ENCODE measurements around the gene VAPA. TPM values are rescaled to one million over a fixed set of nuclear protein-coding genes. Genes with fewer than 3 reads are reported as not detected.

Gene VAPA, protein sequence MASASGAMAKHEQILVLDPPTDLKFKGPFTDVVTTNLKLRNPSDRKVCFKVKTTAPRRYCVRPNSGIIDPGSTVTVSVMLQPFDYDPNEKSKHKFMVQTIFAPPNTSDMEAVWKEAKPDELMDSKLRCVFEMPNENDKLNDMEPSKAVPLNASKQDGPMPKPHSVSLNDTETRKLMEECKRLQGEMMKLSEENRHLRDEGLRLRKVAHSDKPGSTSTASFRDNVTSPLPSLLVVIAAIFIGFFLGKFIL
- total RNA-seq: 189 TPM

DNA sequence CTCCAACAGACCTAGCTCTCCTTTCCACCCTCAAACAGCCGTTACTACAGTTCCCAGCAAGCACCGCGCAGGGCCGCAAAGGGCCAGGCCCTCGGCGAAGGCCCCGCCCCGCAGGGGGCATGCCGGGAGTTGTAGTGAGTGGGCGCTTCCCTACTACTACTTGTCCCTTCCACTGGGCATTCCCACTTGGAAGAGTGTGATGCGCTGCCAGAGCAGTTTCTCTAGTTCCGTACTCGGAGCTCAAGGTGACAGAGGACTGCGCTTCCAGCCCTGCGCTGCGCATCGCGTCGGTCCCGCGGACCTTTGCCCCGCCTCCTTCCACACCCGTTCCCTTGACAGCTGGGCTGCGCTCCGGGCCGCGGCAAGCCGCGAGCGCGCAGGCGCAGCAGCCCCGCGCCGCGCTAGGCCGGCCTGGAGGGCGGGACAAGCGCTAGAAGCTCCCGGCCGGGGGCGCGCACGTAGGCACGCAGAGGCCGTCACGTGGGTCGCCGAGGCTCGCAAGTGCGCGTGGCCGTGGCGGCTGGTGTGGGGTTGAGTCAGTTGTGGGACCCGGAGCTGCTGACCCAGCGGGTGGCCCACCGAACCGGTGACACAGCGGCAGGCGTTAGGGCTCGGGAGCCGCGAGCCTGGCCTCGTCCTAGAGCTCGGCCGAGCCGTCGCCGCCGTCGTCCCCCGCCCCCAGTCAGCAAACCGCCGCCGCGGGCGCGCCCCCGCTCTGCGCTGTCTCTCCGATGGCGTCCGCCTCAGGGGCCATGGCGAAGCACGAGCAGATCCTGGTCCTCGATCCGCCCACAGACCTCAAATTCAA, at the start of gene VAPA:
VAPA (plus strand) TSS at position 491 of the 808 bp plus-strand sequence; CDS start at position 732, 241 bp downstream.
- peak; percentile 98 for DNase-seq

DNA sequence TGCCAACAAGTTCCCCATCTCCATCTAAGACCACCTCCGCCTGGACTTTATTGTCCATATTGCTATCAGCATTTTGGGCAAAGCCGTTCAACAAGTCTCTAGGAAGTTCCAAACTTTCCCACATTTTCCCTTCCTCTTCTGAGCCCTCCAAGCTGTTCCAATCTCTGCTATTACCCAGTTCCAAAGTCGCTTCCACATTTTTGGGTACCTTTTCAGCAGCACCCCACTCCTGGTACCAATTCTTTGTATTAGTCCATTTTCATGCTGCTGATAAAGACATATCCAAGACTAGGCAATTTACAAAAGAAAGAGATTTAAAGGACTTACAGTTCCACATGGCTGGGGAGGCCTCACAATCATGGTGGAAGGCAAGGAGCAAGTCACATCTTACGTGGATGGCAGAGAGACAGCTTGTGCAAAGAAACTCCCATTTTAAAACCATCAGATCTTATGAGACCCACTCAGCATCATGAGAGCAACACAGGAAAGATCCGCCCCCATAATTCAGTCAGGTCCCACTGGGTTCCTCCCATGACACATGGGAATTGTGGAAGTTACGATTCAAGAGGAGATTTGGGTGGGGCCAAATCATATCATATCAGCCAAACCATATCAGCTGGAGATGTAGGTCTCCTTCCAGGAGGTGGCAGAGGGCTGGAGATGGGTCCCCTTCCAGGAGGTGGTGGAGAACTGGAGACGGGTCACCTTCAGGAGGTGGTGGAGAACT, 47.9 kb upstream of the VAPA start:
- no peak for DNase-seq

DNA sequence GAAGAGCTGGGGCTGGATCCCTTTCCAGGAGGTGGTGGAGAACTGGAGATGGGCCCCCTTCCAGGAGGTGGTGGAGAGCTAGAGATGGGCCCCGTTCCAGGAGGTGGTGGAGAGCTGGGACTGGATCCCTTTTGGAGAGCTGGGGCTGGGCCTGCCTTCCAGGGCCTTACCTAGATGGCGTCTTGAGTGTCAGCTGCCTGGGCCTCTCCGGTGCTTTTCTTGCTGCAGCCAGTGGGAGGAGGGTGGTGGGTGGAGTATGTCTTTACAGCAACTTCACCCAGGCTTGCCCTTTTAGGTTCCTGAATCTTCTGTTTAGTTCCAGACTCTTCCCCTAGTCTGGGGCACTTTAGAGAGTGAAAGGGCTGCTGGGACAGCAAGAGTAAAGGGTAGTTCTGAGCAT, 47.2 kb upstream of the VAPA start:
- no peak for DNase-seq

DNA sequence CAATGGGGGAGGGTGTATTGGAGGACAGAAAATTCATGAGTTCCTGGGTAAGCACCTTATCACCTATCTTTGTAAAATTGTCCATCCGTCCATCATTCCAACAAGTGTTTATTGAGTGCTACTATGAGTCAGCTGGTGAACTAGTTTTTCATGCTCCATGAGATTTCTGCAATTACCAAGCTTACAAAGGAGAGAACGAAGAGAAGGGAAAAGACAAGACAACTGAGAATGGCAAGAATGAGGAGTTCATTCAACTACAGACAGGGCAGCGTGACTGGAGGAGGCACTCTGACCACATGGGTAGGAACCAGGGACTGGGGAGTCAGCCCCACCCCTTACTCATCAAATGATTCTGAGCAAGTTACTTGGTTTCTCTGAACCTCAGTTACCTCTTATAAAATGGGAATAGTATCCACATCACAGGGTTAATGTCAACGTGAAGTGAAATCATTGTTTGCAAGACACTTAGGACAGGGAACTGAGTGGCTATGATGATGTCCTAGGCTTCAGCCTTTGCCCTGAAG, 46.7 kb upstream of the VAPA start:
- DNase-seq: no peak

DNA sequence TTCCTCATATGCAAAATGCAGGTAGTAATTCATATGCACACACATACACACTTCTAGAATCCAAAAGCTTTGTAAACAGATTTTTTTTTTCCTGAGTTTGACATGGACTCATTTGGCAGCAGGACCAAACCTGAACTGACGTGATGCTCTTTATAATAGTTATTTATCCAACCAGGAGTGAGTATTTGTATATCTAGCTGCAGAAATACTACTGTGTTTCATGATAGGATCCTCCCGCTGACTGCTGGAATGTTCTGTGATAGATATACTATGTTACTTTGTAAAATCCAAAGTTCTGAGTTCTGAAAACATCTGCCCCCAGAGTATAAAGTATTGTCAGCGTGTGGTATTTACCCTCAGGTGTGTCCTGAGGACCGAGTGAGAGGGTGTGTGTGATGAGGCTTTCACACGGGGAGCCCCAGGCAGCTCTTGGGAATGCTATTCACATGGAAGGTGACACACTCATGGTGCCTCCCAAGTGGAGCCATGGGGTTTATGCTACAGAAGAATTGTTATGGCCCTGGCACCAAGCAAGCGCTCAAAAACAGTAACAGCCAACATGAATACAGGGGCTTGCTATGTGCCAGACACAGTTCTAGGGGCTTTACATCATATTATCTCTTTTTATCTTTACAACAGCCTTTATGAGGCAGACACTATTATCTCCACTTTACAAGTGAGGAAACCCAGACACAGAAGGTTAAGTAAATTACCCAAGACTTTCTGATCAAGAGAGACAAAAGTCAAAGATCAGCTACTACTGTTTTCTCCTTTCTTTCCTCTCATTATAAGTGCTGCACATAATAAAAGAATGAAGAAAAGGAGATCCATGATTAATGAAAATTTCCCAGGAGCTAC, 44.7 kb upstream of the VAPA start:
- no peak for DNase-seq

DNA sequence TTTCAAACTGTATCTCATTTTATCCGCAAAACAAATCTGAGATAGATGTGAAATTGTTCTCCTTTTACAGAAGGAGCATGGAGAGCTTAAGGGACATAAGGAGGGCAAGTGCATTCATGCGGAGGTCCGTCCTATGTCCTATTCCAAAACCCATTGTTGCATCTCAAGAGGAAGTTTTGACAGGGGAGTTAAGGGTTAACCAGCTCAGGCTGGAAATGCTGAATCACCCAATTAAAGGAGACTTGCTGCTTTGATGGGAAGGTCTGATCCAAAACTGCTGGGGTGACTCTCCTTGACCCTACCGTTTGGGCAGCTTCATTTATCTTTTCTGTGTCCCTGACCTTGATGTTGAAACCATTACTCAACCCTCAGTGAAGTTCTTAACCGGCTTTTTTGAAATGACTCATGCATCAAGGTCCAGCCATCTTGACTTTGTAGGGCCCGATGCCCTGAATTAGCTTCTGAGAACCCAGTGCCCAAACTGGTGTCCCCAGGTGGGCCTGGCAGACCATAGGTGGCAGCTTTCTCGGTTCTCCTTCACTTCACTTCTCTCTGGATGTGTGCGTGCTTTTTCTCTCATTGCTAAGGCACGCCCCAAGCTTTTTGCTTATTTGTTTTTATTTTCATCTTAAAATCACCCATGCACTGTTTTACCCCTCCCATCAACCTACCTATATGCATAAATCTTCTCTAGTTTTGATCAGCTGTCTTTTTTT, 43.9 kb upstream of the VAPA start:
- DNase-seq: no peak

DNA sequence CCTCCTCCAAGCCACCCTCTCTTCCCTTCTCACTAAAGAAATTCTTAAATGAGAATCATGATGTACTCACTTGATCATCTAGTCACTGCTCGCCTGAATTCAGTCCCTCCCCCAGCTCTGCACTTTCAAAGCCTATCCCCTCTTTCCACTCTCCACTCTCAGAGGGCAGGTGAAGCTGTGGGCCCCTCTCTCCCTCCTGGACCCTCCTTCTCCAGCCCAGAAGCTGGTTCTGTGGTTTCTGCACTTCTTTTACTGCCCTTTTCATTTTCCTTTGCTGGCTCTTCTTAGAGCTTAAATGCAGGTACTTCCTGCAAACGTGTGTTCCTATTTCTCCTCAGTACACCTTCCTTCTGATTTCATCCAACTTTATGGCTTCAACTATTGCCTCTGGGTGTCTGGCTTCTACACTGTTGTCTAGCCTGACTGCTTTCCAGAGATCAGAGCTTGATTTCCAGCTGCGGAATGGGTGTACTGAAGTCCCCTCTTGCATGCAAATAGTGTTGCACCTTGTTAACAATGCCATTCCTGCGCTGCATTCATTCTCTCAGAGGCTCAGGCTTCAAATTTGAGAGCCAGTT, 43.3 kb upstream of the VAPA start:
- no peak for DNase-seq

DNA sequence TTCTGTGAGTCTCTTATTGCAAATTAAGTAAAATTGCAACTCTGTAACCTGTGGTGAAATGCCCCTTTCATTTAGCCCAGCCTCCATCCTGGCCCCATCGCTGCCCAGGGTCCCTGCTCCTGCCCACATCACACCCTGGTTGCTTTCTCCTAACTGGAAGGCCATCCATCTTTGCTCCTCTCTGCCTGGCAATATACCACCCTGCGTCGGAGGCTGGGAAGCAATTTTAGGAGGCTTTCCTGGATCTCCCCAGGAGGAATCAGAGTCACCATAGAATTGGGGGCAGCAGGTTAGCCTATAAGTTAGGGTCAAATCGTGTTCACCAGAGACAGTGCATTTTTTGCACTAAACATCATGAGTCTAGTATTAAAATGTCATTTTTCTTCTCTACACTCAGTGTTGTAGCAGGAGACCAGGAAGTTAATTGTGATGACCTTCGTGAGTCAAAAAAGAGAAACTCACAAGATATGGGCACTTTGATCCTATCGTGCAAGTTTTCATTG, 42.5 kb upstream of the VAPA start:
- no peak for DNase-seq

DNA sequence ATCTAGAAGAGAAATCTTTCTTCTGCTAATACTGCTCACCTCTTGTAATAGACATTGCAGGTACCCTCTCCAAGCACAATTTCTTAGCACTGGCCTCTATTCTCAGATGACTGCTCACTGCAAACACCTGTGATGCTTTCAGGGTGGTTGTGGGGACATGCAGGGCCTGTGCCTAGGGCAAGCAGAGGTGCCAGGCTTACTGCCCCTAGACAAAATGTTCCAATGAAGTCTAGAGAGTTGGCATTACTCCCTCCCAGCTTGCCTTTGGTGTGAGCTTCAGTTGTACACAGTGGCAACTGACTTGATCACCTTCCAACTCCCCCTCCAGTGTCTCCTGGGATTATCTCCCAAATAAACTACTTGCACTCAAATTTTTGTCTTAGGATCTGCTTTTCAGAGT, 41.0 kb upstream of the VAPA start:
- DNase-seq: no peak

DNA sequence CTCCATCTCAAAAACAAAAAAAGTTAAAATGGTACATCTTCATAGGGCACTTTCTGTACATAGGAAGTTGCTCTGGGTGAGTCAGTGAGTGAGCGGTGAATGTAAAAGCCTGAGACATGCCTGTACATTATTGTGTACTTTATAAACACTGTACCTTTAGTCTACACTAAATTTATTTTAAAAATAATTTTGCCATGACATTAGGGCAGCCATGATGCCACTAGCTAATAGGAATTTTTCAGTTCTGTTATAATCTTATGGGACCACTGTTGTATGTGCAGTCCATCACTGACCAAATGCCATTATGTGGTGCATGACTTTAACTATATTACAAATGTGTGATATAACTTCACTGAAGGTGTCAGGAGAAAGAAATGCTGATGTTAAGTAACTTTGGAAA, 39.1 kb upstream of the VAPA start:
- no peak for DNase-seq

DNA sequence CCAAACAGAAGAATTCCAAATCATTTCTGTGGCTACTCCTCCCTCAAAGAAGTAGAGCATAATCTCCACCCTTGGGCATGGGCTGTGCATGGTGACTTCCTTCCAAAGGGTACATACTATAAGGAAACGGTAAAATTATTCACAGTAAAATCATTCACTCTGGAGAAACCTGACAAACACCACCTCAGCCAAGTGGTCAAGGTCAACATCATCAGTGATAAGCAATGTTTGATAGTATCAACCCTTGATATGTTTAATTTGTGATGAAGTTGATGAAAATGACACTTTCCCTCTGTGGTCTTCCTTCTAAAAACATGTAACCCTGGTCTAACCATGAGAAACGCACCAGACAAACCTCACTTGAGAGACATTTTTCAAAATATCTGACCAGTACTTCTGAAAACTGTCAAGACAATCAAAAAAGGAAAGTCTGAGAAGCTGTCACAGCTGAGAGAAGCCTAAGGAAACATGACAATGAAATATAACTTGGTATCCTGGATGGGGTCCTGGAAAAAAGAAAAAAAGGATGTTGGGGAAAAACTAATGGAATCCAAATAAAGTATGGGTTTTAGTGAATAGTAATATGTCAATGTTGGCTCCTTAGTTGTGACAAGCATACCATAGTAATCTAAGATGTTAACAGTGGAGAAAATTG, 37.5 kb upstream of the VAPA start:
- no peak for DNase-seq

DNA sequence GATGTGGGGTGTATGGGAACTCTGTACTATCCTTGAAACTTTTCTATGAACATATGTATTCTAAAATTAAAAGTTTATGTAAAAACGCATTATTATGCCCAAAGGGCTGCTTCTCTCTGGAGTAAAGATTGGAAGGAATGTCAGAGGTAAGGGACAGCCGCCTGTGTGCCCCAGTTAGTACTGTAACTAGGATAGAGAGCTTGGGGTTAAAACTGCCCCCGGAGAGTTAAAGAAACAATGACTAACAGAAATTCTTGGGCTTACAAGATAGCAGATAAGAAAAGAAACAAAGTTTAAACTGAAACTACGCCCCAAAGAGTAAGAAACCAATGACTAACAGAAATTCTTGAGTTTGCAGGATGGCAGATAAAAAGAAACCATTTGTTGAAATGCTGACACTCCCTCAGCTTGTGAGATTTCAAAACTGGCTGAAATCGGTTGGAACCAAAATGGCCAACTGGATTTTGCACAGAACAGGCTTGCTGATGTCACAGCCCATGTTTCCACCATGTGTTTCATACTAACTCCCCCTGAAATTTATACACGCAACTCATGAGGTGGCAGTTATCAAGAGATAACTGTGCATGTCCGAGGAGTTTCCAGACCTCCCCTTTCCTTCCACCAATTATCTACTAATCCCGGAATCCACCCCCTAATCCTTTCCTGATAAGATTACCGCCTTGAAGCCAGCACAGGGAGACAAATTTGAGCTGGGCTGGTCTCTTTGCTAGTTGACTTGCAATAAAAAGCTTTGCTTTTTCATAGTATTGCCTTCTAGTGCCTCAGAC, 36.8 kb upstream of the VAPA start:
- peak; percentile 80 for DNase-seq

DNA sequence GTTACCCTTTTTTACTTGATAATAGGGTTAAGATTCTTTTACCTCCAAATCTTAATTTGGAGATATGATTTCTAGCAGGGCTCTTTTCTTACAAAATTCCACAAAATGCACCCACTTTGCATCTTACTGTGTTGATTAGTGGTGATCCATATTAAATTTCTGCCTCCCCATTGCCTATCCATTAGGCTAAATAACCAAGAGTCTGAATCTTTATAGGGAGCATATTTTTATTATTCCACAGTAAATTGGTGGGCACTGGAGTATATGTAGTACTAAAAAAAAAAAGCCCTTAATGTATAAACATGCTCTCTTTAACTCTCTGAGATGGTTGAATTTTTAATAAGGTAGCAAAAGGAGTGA, 36.2 kb upstream of the VAPA start:
- no peak for DNase-seq

DNA sequence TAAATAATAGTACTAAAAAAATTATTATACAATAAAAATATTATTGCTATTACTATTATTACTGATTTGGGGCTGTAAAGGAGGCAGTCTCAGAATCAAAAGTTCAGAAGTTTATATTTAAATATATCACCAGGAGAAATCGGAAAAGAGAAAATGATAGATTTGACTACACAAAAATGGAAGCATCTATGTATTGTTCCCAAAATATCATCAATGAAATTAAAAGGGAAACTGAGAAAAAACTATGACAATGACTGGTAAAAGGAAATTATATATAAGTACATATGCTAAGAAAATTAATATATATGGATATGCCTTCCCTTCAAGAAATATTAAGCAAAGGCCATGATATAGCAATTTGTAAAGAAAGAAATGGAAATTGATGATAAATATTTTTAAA, 35.7 kb upstream of the VAPA start:
- no peak for DNase-seq

DNA sequence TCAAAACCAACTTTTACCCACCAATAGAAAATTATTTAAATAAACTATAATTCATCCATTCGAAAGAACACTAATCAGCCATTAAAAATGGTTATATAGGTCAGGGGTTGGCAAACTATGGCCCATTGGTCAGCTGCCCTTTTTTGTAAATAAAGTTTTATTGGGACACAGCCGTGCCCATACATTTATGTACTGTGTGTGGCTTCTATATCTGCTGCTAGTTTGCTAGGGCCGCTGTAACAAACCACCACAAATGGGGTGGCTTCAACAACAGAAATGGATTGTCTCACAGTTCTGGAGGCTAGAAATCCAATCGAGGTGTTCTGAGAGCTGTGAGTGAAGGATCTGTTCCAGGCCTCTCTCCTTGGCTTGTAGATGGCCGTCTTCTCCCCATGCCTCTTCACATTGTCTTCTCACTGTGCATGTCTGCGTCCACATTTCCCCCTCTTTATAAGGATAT, 35.0 kb upstream of the VAPA start:
- no peak for DNase-seq

DNA sequence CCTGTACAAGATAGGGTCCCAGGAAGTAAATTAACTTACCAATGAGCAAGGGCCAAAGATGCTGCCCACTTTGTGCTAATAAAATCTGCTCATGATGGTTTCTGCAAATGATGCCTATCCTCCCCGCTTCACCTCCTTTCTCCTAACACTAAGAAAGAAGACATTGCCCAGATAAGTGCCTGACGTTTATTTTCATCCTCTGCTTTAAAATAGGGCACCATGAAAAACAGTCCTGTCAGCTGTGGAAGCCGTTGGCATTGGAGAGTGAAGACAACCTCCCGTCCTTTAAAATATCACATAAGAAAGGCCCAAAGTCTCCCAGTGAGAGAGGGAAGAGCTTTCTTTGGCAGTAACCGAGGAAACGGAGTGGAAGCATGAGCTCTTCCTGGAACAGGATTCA, 29.7 kb upstream of the VAPA start:
- no peak for DNase-seq

DNA sequence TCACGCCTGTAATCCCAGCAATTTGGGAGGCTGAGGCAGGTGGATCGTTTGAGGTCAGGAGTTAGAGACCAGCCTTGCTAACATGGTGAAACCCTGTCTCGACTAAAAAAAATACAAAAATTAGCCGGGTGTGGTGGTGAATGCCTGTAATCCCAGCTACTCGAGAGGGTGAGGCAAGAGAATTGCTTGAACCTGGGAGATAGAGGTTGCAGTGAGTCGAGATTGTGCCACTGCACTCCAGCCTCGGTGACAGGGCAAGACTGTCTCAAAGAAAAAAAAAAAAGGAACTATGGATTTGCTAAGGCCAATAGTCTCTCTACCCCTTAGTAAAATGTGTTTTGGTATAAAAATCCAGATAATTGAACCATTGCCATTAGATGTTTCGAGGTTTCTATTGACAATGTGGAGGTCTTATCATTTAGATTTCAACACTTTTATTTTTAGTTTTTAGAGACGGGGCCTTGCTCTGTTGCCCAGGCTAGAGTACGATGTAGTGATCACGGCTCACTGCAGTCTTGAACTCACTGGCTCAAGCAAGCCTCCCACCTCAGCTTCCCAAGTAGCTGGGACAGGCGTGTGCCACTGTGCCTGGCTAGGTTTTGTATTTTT, 29.2 kb upstream of the VAPA start:
- no peak for DNase-seq

DNA sequence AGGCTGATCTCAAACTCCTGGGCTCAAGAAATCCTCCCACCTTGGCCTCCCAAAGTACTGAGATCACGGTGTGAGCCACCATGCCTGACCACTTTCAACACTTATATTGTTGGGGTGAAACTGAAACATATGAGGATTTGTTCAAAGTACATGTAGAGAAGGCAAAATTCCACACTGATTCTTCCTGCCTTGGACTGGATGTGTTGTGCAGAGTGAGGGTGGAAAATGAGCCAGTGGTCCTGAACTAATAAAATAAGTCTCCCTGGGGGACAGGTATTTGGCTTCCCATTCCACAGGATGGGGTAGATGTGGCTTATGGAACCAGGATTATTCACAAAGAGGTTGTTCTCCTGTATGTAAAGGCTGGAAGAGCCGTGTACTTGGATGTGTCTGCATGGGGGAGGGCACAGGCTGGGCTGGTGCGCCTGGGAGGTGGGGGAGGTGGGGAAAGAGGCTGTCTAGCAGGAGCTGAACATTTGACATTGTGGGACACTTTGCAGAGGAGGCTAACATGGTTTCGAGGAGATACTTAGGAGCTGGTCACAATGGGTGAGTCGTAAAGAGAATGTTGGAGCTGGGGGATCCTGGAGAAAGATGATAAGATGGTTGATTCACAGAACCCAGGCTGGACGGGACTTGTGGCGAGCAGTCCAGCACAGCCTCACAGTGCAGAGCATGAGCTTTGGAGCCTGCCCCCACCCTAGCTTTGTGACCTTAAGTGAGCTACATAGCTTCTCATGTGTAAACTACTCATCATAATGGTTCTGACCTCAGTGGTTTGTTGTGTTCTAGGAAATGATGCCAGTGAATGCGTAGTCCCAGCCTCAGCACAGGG, 28.4 kb upstream of the VAPA start, which contains the start of gene TXNDC2:
TXNDC2 (plus strand) TSS at position 804 of the 835 bp plus-strand sequence. CDS start 708 bp downstream, outside the sequence.
- no peak for DNase-seq
